OCI-LY1 (cell line): ENCODE results near the gene SF3B2.

Experiments
- H2AFZ ChIP-seq: fragments of 200-600 bp; sonication (generic), shearing (Covaris generic); 2 replicates; pipeline ENCODE4 v1.6.0; 2014; ENCODE audit warnings: antibody characterized with exemption, mild to moderate bottlenecking, low read length
- H3F3A ChIP-seq: fragments of 200-600 bp; sonication (generic), shearing (Covaris generic); 2 replicates; pipeline ENCODE4 v1.6.0; 2014; ENCODE audit warnings: mild to moderate bottlenecking, antibody characterized with exemption, low read length, moderate library complexity; ENCODE audit not compliant: insufficient read depth
- H3K27ac ChIP-seq: fragments of 200-600 bp; sonication (generic); 2 replicates; pipeline ENCODE4 v1.5.1; 2014; ENCODE audit warnings: low read length, mixed run types, mild to moderate bottlenecking, low read depth; ENCODE audit not compliant: poor library complexity, severe bottlenecking
- H3K27me3 ChIP-seq: fragments of 200-600 bp; sonication (generic); 2 replicates; pipeline ENCODE4 v1.6.0; 2014; ENCODE audit warnings: antibody characterized with exemption, mild to moderate bottlenecking, low read length, moderate library complexity; ENCODE audit not compliant: insufficient read depth
- H3K36me3 ChIP-seq: fragments of 200-600 bp; sonication (generic); 2 replicates; pipeline ENCODE4 v1.6.1; 2014; ENCODE audit warnings: mild to moderate bottlenecking, antibody characterized with exemption, low read length, moderate library complexity, mixed read lengths; ENCODE audit not compliant: insufficient read depth
- H3K4me1 ChIP-seq: fragments of 200-600 bp; sonication (generic); 2 replicates; pipeline ENCODE4 v1.5.1; 2014; ENCODE audit warnings: mild to moderate bottlenecking, low read length, moderate library complexity; ENCODE audit not compliant: insufficient read depth, severe bottlenecking
- H3K4me2 ChIP-seq: fragments of 200-600 bp; sonication (generic), shearing (Covaris generic); 2 replicates; pipeline ENCODE4 v1.6.1; 2014; ENCODE audit warnings: low read length
- H3K4me3 ChIP-seq: fragments of 200-600 bp; sonication (generic); 2 replicates; pipeline ENCODE4 v1.5.1; 2014; ENCODE audit warnings: low read length, low read depth, mild to moderate bottlenecking, mixed read lengths; ENCODE audit not compliant: poor library complexity, severe bottlenecking
- H3K79me2 ChIP-seq: fragments of 200-600 bp; shearing (Covaris generic); 2 replicates; pipeline ENCODE4 v1.6.1; 2016; ENCODE audit warnings: mixed run types, low read length, mixed read lengths; ENCODE audit not compliant: insufficient read depth
- H3K9ac ChIP-seq: fragments of 200-600 bp; sonication (generic), shearing (Covaris generic); 2 replicates; pipeline ENCODE4 v1.6.1; 2014; ENCODE audit warnings: mild to moderate bottlenecking, low read length, mixed read lengths
- H3K9me2 ChIP-seq: fragments of 200-600 bp; sonication (generic), shearing (Covaris generic); 2 replicates; pipeline ENCODE4 v1.6.1; 2014; ENCODE audit warnings: low read depth, mild to moderate bottlenecking, low read length, mixed read lengths
- H3K9me3 ChIP-seq: fragments of 200-600 bp; shearing (Covaris generic); 2 replicates; pipeline ENCODE4 v1.6.1; 2014; ENCODE audit warnings: low read length, mixed read lengths
- H4K20me1 ChIP-seq: fragments of 200-600 bp; sonication (generic), shearing (Covaris generic); 2 replicates; pipeline ENCODE4 v1.6.0; 2016; ENCODE audit warnings: mild to moderate bottlenecking, low read length; ENCODE audit not compliant: insufficient read depth
- CTCF ChIP-seq: fragments of 200-600 bp; sonication (generic), shearing (Covaris generic); IDR thresholded peaks from 2 replicates; pipeline ENCODE4 v1.5.1; 2017; ENCODE audit warnings: mild to moderate bottlenecking, antibody characterized with exemption, low read length, moderate library complexity, mixed read lengths
- EZH2 ChIP-seq: fragments of 200-600 bp; sonication (generic), shearing (Covaris generic); IDR thresholded peaks from 2 replicates; pipeline ENCODE4 v1.8.0; 2017; ENCODE audit warnings: borderline replicate concordance, mixed run types, mild to moderate bottlenecking, antibody characterized with exemption, low read length, moderate library complexity, mixed read lengths

SF3B2 gene

GRCh38 chr11:66050581-66051231 is 1.5 kb upstream of the SF3B2 start:
- Histone ChIP-seq H4K20me1 (no peaks in the 10 kb centered on the region), H3K9me2 (no peaks in the 10 kb centered on the region), H3F3A (no peaks in the 10 kb centered on the region), H3K27me3 (peaks cover 5% of the 10 kb centered on the region; the same call in 1 of the 2 replicates), H3K4me3 (peak overlapping the region; percentile 91), H3K79me2 (peaks cover 16% of the 10 kb centered on the region), H3K4me1 (peaks cover 25% of the 10 kb centered on the region), H3K4me2 (peak overlapping the region; percentile 88; the same call in 1 of the 2 replicates), H3K9ac (peak overlapping the region; percentile 73; the same call in 1 of the 2 replicates), H3K9me3 (no peaks in the 10 kb centered on the region), H3K36me3 (peaks cover 22% of the 10 kb centered on the region), H2AFZ (no peak overlapping the region), H3K27ac (no peak overlapping the region)
- TF ChIP-seq EZH2 (no peak), CTCF (no peak)

- Histone ChIP-seq H3K79me2 (peaks cover 16% of the 10 kb centered on the region), H4K20me1 (no peaks in the 10 kb centered on the region), H3K27ac (peak overlapping the region; percentile 27), H3F3A (no peaks in the 10 kb centered on the region), H3K4me1 (peaks cover 25% of the 10 kb centered on the region), H3K9me3 (no peaks in the 10 kb centered on the region), H3K9me2 (no peaks in the 10 kb centered on the region), H3K9ac (peak overlapping the region; percentile 73), H3K27me3 (no peaks in the 10 kb centered on the region), H2AFZ (no peak overlapping the region), H3K4me3 (peak overlapping the region; percentile 91), H3K36me3 (peaks cover 29% of the 10 kb centered on the region), H3K4me2 (peak overlapping the region; percentile 88)
- TF ChIP-seq CTCF (no peak), EZH2 (no peak)
Measured at GRCh38 chr11:66051371-66051765, 796 bp upstream of the SF3B2 start.

- Histone ChIP-seq H3K9ac (peak overlapping the region; percentile 80), H3K4me3 (peak overlapping the region; percentile 91), H3K9me2 (no peaks in the 10 kb centered on the region), H3K4me1 (peaks cover 25% of the 10 kb centered on the region), H4K20me1 (no peaks in the 10 kb centered on the region), H3K4me2 (peak overlapping the region; percentile 81), H3K79me2 (peaks cover 16% of the 10 kb centered on the region), H3K27me3 (no peaks in the 10 kb centered on the region), H2AFZ (no peak overlapping the region), H3K9me3 (no peaks in the 10 kb centered on the region), H3K36me3 (peaks cover 40% of the 10 kb centered on the region), H3K27ac (no peak overlapping the region), H3F3A (no peaks in the 10 kb centered on the region)
- TF ChIP-seq EZH2 (no peak), CTCF (no peak)
Measured at GRCh38 chr11:66052664-66052982, 459 bp downstream of the SF3B2 start.
